Fibroblast of villous mesenchyme (primary cell): Measurements from ENCODE around the gene TMEM269. TPM values are rescaled to one million over a fixed set of nuclear protein-coding genes. Genes with fewer than 3 reads are reported as not detected.
"Not testable (repeated sequence)": the region's sequence is repeated elsewhere in the genome, so short reads cannot be mapped to it uniquely, and the experiment has no call there.

Source experiments
- DNase-seq: peaks from one replicate; pipeline ENCODE4 v3.0.0-alpha.2; 2010; ENCODE audit warnings: low read depth
- H3K4me3 ChIP-seq: 2 replicates; pipeline ENCODE4 v1.5.1; 2011; ENCODE audit warnings: low read depth, mild to moderate bottlenecking, low read length
- total RNA-seq: library from RNA; depleted of rRNA; stranded (reverse); fragments of >200 nt; gene quantifications from 2 replicates; pipeline ENCODE4 v1.2.3, GENCODE V29; 2012
- TF ChIP-seq, protein P1 (sequence below): IDR thresholded peaks from 2 replicates; pipeline ENCODE4 v1.5.1; 2012; ENCODE audit warnings: low read depth, mild to moderate bottlenecking, low read length; ENCODE audit not compliant: insufficient read depth

Gene TMEM269
- total RNA-seq, 1 donor: under 0.01 TPM

DNA sequence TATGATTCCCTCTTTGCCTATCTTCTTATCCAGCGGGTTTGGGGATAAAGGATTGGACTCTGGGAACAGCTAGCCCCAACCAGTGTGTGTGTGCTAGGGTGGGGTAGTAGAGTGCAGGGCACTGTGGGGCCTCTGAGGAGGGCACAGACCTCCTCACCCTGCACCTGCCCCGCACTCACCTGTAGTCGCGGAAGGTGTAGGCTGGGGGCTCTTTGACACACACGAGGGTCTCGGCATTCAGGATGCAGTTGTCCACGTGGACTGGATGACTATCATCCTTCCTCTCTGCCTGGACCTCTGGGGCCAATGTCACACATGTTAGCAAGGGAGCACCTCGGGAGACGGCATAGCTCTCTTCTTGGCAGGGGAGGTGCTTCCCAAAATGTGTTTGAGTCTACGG, 36.8 kb upstream of the TMEM269 start:
- TF ChIP-seq, protein P1, sequence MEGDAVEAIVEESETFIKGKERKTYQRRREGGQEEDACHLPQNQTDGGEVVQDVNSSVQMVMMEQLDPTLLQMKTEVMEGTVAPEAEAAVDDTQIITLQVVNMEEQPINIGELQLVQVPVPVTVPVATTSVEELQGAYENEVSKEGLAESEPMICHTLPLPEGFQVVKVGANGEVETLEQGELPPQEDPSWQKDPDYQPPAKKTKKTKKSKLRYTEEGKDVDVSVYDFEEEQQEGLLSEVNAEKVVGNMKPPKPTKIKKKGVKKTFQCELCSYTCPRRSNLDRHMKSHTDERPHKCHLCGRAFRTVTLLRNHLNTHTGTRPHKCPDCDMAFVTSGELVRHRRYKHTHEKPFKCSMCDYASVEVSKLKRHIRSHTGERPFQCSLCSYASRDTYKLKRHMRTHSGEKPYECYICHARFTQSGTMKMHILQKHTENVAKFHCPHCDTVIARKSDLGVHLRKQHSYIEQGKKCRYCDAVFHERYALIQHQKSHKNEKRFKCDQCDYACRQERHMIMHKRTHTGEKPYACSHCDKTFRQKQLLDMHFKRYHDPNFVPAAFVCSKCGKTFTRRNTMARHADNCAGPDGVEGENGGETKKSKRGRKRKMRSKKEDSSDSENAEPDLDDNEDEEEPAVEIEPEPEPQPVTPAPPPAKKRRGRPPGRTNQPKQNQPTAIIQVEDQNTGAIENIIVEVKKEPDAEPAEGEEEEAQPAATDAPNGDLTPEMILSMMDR: no peak
- no peak for DNase-seq
- H3K4me3 ChIP-seq: no peak overlapping the region

GRCh38 chr1:42748461-42749410, 36.1 kb upstream of the TMEM269 start:
- DNase-seq: no peak
- no peak overlapping the region for H3K4me3 ChIP-seq
- TF ChIP-seq, protein P1: no peak

- no peak for DNase-seq
- H3K4me3 ChIP-seq: no peak overlapping the region
- TF ChIP-seq, protein P1: no peak
These were observed 34.8 kb upstream of the TMEM269 start for GRCh38 chr1:42750041-42750440.

DNA sequence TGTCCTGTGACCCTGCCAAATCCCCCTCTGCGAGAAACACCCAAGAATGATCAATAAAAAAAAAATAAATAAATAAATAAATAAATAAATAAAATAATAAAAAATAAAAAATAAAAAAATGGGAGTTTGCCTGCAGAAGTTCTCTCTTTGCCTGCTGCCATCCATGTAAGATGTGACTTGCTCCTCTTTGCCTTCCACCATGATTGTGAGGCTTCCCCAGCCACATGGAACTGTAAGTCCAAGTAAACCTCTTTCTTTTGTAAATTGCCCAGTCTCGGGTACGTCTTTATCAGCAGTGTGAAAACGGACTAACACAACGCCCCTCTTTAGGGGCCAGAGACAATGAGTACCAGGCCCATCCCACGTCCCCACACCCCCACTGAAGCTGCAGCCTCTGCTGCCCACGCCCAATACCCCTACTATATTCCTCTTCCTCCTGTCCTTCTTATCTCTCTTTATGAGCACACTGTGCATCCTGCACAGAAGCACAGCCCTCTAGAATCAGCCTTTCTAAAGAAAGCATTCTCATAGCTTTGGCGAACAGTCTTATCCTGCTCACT, 33.2 kb upstream of the TMEM269 start:
- not testable (repeated sequence) for DNase-seq, H3K4me3 ChIP-seq

DNA sequence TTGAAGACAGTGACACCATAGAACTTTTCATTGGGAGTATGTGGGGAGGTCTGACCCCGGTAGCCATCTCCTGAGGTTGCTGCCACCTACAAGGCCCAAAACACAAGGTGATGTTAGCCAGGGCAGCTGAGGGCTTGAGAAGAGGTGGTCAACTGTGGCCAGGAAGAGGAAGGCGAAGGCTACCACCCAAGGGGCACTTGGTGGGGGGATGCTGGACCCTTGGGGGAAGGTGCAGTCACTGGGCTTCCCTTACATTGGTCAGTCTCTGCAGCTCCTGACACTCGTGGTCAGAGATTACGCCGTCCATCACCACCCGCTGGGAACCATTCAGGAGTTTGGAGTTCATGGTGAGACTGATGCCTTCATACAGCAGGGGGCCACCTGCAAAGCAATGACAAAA, 32.5 kb upstream of the TMEM269 start:
- TF ChIP-seq, protein P1: no peak
- no peak overlapping the region for H3K4me3 ChIP-seq
- DNase-seq: no peak

- no peak overlapping the region for H3K4me3 ChIP-seq
- peak; percentile 35 for DNase-seq
- TF ChIP-seq, protein P1: no peak
These were observed 31.7 kb upstream of the TMEM269 start for GRCh38 chr1:42753070-42753469.
